HG03571 (cell line): ENCODE results near the gene MAST4.

Experiments
- ATAC-seq: cut with Tn5 transposase; IDR thresholded peaks from one replicate; pipeline ENCODE4 v1.9.1; 2021; ENCODE audit not compliant: unreplicated experiment

Gene MAST4

DNA sequence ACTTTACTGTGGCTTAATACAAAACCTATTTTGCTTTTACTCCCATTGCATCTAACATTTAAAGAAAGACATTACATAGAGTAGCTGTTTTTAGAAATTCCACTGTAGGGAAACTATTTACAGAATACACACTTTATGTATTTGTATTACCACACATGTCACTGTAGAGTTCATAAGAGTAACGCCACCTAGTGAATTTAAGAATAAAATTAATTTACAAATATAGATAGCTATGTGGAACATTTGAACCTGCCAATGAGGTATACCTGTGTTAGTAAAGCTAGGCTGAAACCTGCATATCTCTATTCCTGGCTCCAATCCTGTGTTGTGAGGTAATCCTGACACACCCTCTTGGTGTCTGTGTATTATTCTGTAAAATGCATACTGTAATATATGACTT lies 234.4 kb downstream of the MAST4 start:
- ATAC-seq = no peak

DNA sequence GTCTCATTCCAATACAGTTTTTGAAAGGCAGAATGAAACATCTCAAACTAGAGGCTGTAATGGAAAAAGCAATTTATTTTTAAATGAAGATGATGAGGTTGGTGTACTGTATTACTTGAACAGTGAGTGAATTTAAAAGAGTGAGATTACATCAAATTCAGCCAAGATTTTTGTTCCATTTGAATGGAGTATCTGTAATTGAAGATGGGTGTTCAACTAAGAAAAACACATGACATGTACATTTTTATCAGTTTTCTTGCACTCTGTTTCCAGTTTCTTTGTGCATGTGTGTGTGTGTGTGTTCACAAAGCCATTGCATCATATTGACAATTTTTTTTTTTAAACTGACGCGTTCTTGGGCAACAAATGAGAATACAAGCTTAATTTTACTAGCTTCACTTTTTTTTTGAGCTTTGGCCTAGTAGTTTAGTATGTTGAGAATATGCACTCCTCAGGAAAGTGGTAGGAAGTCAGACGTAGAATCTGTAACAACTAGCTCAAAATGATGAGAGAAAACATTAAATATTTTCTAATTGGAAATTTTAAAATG lies 243.5 kb downstream of the MAST4 start:
- ATAC-seq = no peak

GRCh38 chr5:66840511-66841013 lies 244.4 kb downstream of the MAST4 start:
- peak; percentile 99 for ATAC-seq

- no peak for ATAC-seq
Measured at GRCh38 chr5:66841264-66841663, 245.1 kb downstream of the MAST4 start.

DNA sequence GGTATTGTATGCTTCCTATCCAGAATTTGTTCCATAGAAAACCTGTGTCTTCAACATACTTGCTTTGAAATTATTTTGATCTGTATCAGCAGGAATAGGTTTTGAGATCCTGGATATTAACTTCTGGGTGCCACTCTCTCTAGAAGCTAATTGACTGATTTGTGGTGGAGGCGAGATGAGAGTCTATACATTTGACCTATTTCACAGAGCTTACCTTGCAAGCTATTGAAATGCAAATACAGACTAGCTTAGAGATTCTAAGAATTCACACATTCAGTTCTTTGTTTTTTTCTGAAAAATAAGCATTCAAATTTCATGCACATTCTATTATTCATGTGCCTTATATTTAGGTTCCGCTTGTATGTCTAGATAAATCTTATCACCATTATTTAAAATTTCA lies 246.3 kb downstream of the MAST4 start:
- no peak for ATAC-seq

DNA sequence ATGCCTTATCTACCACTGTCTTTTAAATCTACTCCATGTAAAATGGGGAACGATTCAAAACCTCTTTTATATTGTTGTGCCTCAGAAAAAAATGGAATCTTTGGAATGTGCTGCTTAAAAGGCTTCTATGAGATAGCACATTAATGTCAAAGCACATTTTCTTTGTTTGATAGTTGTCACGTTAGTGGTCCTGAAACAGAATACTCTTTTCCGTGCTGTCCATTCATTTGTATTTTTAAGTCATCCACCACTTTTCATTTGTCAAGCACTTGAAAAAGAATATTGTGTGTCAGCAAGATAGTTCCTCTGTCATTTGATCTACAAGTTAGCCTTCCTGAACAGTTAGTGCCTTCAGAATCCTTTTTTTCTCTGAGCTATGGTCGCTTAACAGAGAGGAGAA lies 246.9 kb downstream of the MAST4 start:
- ATAC-seq = no peak

- no peak for ATAC-seq
Measured at GRCh38 chr5:66848749-66849641, 252.8 kb downstream of the MAST4 start.

GRCh38 chr5:66849803-66850202 lies 253.6 kb downstream of the MAST4 start:
- no peak for ATAC-seq

DNA sequence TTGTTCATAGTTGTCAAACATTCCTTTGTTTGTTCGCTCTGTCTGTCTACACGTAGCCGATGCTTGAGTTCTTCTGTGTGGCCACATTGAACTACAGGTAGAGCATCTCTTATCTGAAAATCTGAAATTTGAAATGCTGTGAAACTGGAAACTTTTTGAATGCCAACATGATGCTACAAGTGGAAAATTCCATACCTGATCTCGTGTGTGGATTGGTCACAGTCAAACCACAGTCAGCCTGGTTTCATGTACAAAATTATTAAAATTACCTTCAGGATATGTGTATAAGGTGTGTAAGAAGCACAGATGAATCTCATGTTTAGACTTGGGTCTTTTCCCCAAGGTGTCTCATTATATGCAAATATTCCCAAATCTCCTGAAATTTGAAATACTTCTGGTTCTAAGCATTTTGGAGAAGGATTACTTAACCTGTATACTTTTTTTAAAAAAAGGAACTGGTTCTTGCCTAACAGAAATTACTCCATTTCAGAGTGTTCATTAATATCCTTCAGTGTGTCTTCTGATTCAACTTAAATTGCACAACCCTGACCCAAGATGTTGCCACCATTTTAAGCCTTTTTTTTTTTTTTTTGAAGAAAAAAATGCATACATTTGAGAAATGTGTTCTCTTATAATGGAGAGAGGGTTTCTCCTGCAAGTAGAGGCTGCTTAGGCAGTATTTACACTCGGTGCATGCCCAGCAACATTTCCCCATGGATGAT lies 254.3 kb downstream of the MAST4 start:
- no peak for ATAC-seq

DNA sequence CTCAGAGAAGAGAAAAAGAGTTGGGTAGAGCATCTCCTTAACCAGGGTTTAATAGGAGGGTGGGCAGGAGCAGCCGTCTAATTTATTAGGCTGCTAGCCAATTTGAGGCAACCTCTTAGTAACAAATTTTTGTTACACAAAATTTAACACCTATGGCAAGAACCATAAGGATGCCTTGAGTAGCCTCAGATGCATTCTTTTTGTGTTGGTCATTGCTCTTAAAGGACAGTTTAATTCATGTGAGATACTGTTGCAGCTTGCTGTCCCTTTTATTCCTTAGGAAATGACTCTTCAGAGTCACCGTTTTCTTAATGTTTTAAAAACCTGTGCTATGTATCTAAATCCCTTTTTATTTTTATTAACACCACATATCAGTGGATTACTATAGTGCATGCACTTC lies 255.1 kb downstream of the MAST4 start:
- no peak for ATAC-seq

DNA sequence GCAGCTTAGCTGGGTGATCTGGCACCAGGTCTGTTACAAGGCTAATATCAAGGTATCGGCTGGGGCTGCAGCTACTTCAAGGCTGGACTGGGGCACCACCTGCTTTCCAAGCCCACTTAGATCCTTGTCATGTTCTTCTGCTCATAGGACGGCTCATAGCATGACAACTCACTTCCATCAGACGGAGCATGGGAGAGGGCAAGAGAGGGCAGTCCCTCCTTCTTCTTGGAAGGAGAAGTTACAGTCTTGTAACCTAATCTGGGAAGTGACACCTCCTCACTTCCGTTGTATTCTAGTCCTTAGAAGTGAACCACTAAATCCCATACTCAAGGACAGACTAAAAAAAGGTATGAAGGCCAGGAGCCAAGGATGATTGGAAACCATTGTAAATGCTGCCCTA lies 258.2 kb downstream of the MAST4 start:
- ATAC-seq = no peak

DNA sequence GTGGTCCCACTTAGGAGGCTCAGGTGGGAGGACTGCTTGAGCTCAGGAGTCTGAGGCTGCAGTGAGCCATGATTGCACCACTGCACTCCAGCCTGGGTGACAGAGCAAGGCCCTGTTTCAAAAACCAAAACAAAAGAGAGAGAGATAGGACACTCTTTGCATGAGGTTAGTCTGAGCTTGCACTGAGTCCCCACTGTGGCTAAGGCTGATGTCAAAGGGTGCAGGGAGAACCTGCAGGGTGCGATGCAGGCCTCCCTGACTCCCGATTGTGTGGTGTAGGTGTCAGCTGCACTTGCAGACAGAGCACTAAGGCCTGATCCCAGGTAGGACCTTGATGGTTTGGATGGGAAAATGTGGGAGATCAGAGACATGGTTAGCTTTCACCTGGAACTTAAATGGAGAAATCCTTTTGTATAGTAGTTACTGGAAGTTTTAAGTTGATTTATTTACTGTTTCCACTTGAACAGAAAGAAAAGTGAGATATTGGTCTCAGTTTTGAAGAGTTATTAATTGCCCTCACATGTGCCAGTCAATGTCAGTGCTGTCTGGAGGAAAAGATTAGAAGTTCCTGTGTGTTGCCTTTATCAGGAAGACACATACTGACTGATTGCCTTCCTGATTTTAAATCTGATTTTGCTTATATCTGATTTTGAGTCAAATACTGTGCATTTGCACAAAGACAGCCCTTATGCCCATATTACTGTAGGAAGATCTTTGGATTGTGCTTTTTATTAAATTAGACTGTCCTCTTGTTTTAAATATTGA lies 260.0 kb downstream of the MAST4 start:
- no peak for ATAC-seq

GRCh38 chr5:66859526-66859925 lies 263.3 kb downstream of the MAST4 start:
- ATAC-seq = no peak

DNA sequence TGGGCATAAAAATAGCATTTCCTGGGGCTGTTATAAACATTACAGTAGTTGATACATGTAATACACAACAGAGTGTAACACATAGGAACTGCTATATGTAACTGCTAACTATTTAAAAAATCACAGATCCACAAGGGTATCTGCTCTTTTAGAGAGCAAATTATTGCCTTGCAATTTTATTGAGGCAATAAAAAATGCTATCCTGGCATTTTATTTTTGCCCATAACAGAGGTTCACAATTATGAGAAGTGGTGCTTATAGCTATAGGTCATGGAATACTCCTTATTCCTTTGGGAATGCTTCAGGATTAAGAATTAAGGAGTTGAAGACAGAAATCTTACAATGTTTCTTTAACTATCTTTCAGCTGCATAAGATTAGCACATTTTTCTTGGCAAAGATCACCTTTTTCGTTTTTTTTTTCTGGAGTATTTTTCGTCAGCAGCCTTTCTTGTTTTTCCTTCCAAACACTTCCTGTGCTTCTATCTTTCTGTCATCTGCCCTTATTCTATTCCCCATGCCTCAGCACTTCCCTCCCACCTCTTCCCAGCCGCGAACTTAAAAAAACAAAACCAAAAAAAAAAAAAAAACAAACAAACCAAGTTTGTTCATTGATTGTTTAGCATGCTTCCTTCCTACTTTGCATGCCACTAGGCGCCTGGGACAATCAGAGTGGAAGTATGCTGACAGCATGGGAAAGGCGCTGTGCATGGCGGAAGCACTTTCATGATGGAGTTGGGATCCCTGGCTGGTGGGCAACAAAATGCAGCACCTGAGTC lies 264.2 kb downstream of the MAST4 start:
- ATAC-seq = no peak

DNA sequence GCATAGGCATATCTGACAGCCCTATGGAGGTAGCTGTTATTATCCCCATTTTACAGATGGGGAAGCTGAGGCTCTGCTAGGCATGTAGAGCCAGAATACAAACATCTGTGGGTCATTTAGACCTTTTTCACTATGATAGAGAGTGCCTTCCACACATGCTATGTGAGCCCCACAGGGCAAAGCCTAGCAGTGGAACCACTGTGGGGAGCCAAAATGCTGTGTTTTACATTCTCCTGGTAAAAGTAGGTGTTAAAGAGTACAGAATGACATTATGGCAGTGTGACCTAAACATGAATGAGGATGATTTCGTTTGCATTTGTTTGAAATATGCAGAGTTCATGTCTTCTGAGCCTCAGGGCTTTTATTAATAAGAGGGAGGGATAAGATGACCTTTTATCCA lies 265.2 kb downstream of the MAST4 start:
- ATAC-seq = no peak

DNA sequence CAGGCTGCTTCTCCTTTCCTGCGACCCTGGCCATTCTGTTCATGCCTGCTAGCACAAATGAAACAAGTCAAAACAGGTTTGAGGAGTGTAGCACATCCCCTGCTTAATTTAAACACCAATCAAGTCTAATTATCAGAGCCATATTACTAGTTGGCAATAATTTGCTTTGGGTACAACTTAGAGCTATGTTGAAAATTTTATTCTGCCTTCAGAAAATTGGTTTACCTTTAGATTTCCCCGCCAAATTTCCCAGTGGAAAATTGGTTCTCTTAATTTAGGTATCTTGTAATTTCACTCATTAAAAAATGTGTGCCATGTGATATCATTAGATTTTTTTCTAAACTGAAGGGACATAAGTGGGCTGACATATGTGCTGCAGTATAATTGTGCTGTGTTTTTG lies 265.8 kb downstream of the MAST4 start:
- no peak for ATAC-seq

GRCh38 chr5:66863243-66864170 lies 267.3 kb downstream of the MAST4 start:
- ATAC-seq = no peak

DNA sequence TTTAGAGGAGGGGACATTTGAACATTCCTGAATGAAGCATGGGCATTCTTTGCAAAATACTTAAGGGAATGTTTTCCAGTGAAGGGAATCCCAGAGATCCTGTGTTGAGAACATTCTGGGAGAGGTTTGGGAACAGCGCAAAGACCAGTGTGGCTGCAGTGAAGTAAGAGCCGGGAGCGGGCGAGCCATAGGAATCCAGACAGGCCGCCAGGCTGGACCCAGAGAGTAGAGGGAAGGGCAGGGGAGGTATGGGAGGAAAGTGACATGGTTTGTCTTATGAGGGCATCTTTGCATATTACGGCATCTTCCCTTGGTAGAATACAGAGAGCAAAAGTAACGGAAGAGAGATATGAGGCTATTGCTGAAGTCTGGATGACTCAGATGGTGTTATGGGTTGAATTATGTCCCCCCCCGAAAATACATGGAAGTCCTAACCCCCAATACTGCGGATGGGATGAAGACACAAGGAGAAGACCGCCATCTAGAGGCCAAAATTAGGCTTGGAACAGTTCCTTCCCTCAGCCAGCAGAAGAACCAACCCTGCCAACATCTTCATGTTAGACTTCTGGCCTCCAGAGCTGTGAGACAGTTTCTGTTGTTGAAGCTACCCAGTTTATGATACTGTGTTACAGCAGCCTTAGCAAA lies 268.2 kb downstream of the MAST4 start:
- no peak for ATAC-seq
